HEK293 (cell line): ENCODE measurements around the gene KDSR.

Experiments used
- SALL2 ChIP-seq: fragments of 450-650 bp; formaldehyde crosslinking; IDR thresholded peaks from 2 replicates; pipeline ENCODE4 v1.5.0; 2017; ENCODE audit warnings: missing biosample characterization, mild to moderate bottlenecking, missing genetic modification characterization, borderline replicate concordance
- ZBTB11 ChIP-seq: fragments of 450-650 bp; formaldehyde crosslinking; conservative IDR thresholded peaks from 2 replicates; pipeline ENCODE4 v1.5.1; 2016; ENCODE audit warnings: low read depth, missing biosample characterization, missing genetic modification characterization
- ZNF449 ChIP-seq: fragments of 450-650 bp; formaldehyde crosslinking; IDR thresholded peaks from 2 replicates; pipeline ENCODE4 v1.5.1; 2017; ENCODE audit warnings: missing biosample characterization, mild to moderate bottlenecking, missing genetic modification characterization, moderate library complexity
- ZNF639 ChIP-seq: fragments of 450-650 bp; formaldehyde crosslinking; IDR thresholded peaks from 2 replicates; pipeline ENCODE4 v1.5.1; 2016; ENCODE audit warnings: missing biosample characterization, missing genetic modification characterization

GRCh38 chr18:63288311-63288710 lies 78.7 kb downstream of the KDSR start:
- TF ChIP-seq ZNF449 (tag by site-specific recombination) (no peak), ZBTB11 (tag by site-specific recombination) (no peak), ZNF639 (no peak), SALL2 (tag by site-specific recombination) (no peak)
